ENCODE results near the gene PLEKHH2.
A peak's percentile ranks its signal among the peaks of the same experiment; 100 is the strongest.
"Not testable (repeated sequence)": the region's sequence is repeated elsewhere in the genome, so short reads cannot be mapped to it uniquely, and the experiment has no call there.

The PLEKHH2 gene

DNA sequence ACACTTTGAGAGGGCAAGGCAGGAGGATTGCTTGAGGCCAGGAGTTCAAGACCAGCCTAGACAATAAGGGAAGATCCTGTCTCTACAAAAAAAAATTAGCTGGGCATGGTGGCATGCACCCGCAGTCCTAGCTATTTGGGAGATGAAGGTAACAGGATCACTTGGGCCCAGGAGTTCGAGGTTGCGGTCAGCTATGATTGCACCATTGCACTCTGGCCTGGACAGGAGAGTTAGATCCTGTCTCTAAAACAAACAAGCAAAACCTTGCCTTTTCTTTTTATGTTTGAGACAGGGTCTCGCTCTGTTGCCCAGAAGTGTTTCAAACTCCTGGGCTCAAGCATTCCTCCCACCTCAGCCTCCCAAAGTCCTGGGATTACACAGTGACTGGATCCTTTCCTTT, 26.7 kb upstream of the PLEKHH2 start:
- Histone ChIP-seq H3K9me3 (ENCODE audit: control insufficient read depth, insufficient read depth, low read depth, low read length) (no peaks in the 10 kb centered on the region), H3K27ac (ENCODE audit: low read depth, low read length) (no peak overlapping the region), H3K4me1 (ENCODE audit: control insufficient read depth, insufficient read depth, low read length) (peaks cover 12% of the 10 kb centered on the region), H3K36me3 (ENCODE audit: control insufficient read depth, insufficient read depth, low read length) (no peaks in the 10 kb centered on the region), H3K9ac (ENCODE audit: low read length) (no peak overlapping the region), H3K27me3 (ENCODE audit: control insufficient read depth, insufficient read depth, low read length) (no peaks in the 10 kb centered on the region), H3K4me3 (ENCODE audit: low read depth, low read length) (no peak overlapping the region)

DNA sequence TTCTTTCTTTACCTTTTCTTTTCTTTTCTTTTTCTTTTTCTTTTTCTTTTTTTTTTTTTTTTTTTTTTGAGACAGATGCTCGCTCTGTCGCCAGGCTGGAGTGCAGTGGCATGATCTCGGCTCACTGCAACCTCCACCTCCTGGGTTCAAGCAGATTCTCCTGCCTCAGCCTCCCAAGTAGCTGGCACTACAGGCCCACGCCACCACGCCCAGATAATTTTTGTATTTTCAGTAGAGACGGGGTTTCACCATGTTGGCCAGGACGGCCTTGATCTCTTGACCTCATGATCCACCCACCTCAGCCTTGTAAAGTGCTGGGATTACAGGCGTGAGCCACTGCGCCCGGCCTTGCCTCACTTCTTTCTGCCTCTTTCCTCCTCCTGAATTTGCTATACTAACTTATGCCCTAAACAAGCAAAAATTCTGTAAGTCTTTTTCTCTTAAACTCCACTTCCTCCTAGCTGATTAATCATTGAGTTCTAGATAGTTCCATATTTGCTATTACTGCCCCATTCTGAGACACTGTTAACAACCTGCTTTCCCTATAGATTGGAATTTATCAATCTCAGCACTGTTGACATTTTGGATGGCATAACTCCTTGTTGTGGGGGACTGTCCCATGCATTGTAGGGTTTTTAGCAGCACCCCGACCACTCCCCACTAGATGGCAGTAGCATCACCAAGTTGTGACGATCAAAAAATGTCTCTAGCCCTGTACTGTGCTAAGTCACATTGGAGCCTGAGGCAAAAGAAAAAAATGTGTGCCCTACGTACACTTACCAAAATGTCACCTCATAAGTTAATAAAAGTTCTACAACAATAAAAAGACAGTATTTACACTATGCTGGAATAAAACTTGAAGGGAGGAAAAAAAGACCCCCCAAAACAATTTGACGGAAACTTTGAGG, 24.8 kb upstream of the PLEKHH2 start:
- Histone ChIP-seq H3K36me3 (ENCODE audit: control insufficient read depth, insufficient read depth, low read length) (no peaks in the 10 kb centered on the region), H3K27me3 (ENCODE audit: control insufficient read depth, insufficient read depth, low read length) (no peaks in the 10 kb centered on the region), H3K9me3 (ENCODE audit: control insufficient read depth, insufficient read depth, low read depth, low read length) (no peaks in the 10 kb centered on the region), H3K27ac (ENCODE audit: low read depth, low read length) (no peak overlapping the region), H3K4me3 (ENCODE audit: low read depth, low read length) (no peak overlapping the region), H3K4me1 (ENCODE audit: control insufficient read depth, insufficient read depth, low read length) (peaks cover 8% of the 10 kb centered on the region), H3K9ac (ENCODE audit: low read length) (no peak overlapping the region)

DNA sequence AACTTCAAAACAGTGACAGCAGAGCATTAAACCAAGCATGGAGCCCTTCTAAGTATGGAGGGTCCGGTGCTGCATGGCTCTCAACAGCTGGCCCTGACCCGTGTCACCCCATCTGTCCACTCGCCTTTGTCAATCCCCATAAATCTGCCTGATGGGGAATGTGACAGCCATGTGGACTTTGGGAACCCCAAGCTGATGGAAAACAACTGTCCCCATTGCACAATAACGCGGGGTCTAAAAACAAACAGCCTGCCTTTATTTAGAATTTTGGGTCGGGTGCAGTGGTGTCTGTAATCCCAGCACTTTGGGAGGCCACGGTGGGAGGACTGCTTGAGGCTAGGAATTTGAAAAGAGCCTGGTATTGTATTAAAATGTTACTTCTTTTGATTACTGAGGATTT, 24.1 kb upstream of the PLEKHH2 start:
- no peak overlapping the region for H3K9ac ChIP-seq (ENCODE audit: low read length)
- no peaks in the 10 kb centered on the region for H3K36me3 ChIP-seq (ENCODE audit: control insufficient read depth, insufficient read depth, low read length)
- H3K4me3 ChIP-seq (ENCODE audit: low read depth, low read length), result no peak overlapping the region
- no peaks in the 10 kb centered on the region for H3K9me3 ChIP-seq (ENCODE audit: control insufficient read depth, insufficient read depth, low read depth, low read length)
- no peak overlapping the region for H3K27ac ChIP-seq (ENCODE audit: low read depth, low read length)
- H3K27me3 ChIP-seq (ENCODE audit: control insufficient read depth, insufficient read depth, low read length), result no peaks in the 10 kb centered on the region
- H3K4me1 ChIP-seq (ENCODE audit: control insufficient read depth, insufficient read depth, low read length), result peaks cover 8% of the 10 kb centered on the region

DNA sequence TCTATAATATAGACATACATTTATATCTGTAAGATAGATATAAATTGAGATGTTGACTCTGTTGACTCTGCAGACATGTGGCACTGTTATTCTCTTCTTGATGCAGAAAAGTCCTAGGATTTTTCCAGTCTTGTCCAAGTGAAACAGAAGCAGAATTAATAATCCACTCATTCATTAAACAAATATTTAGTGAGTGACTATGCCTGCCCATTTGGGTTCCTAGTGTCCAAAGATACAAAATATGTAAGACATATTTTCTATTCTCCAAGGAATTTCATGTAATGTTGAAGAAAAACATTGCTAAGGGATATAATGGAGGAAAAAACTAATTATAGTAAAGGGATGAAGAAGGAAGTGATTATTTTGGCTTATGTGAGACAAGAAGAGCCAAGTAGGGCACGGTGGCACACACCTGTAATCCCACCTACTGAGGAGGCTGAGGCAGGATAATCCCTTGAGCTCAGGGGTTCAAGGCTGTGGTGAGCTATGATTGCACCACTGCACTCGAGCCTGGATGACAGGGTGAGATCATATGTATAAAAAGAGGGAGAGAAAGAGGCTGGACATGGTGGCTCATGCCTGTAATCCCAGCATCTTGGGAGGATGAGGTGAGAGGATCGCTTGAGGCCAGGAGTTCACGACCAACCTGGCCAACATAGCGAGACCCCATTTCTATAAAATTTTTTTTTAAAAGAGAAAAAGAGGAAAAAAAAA, 19.9 kb upstream of the PLEKHH2 start:
- Histone ChIP-seq H3K4me3 (ENCODE audit: low read depth, low read length) (no peak overlapping the region), H3K27ac (ENCODE audit: low read depth, low read length) (no peak overlapping the region), H3K4me1 (ENCODE audit: control insufficient read depth, insufficient read depth, low read length) (peaks cover 3% of the 10 kb centered on the region), H3K27me3 (ENCODE audit: control insufficient read depth, insufficient read depth, low read length) (no peaks in the 10 kb centered on the region), H3K9ac (ENCODE audit: low read length) (no peak overlapping the region), H3K9me3 (ENCODE audit: control insufficient read depth, insufficient read depth, low read depth, low read length) (no peaks in the 10 kb centered on the region), H3K36me3 (ENCODE audit: control insufficient read depth, insufficient read depth, low read length) (no peaks in the 10 kb centered on the region)

DNA sequence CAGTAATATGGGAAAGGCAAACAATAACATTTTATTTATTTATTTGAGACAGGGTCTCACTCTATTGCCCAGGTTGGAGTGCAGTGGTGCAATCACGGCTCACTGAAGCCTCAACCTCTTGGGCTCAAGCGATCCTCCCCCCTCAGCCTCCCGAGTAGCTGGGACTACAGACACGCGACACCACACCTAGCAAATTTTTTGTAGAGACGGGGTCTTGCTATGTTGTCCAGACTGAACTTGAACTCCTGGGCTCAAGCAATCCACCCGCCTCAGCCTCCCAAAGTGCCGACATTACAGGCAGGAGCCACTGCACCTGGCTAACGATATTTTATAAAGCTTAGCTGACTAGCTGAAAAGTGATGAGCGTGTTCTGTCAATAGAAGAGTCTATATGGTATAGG, 17.5 kb upstream of the PLEKHH2 start:
- H3K9ac ChIP-seq (ENCODE audit: low read length), result no peak overlapping the region
- no peak overlapping the region for H3K27ac ChIP-seq (ENCODE audit: low read depth, low read length)
- H3K4me1 ChIP-seq (ENCODE audit: control insufficient read depth, insufficient read depth, low read length), result no peaks in the 10 kb centered on the region
- H3K9me3 ChIP-seq (ENCODE audit: control insufficient read depth, insufficient read depth, low read depth, low read length), result no peaks in the 10 kb centered on the region
- no peaks in the 10 kb centered on the region for H3K27me3 ChIP-seq (ENCODE audit: control insufficient read depth, insufficient read depth, low read length)
- no peak overlapping the region for H3K4me3 ChIP-seq (ENCODE audit: low read depth, low read length)
- no peaks in the 10 kb centered on the region for H3K36me3 ChIP-seq (ENCODE audit: control insufficient read depth, insufficient read depth, low read length)

DNA sequence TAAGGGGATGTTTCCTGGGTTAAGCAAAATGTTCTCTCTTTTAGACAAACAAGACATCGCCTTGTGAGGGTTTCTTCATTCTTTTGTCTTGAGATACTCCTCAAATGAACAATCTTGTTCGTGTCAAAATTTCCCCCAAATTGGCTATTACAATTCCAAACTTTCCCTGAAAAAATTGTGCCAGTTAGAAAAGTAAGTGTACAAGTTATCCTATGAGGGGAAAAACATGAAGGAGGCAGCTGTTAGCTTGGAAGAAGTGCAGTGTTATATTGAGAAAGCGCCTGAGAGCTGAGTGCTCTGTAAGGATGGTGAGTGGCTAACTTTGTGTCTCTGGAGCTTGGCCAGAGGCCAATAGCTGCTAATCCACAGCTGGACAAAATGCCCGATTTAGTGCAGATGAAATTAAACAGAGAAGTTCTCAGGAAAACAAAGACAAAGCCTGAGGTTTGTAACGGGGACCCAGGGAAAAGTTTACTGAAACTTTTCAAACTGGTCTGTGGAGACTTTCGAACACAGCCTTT, 14.1 kb upstream of the PLEKHH2 start:
- Histone ChIP-seq H3K4me1 (ENCODE audit: control insufficient read depth, insufficient read depth, low read length) (no peaks in the 10 kb centered on the region), H3K4me3 (ENCODE audit: low read depth, low read length) (no peak overlapping the region), H3K9me3 (ENCODE audit: control insufficient read depth, insufficient read depth, low read depth, low read length) (no peaks in the 10 kb centered on the region), H3K9ac (ENCODE audit: low read length) (no peak overlapping the region), H3K27me3 (ENCODE audit: control insufficient read depth, insufficient read depth, low read length) (no peaks in the 10 kb centered on the region), H3K27ac (ENCODE audit: low read depth, low read length) (no peak overlapping the region), H3K36me3 (ENCODE audit: control insufficient read depth, insufficient read depth, low read length) (no peaks in the 10 kb centered on the region)

DNA sequence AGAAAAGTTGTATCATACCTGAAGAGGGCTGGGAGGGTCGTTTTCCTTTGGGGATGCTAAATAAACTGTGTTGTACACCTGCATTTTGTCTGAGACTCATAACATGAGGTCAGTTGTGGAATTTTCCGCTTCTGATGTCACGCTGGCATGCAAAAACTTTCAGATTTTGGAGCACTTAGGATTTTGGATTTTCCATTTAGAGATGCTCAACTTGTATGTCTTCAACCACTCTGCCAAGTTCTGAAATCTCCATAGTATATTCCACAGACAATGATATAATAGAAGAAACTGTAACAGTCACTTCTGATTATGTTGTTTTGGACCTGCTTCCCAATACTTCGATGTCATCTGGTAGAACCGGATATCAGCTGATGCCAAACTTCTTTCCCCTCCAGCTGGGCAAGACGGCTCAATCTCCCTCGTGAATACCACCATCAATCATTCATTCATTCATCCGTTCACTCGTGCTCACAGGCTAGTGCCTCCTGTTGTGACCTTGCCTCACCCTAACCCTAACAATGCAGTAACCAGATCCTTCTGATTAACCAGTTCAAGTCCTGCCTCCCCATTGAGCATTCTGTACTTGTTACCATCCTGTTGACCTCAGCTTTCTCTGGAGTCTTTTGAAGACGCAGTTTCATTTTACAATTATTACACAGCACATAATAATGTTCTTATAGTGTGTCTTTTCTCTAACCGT, 5.3 kb upstream of the PLEKHH2 start:
- no peaks in the 10 kb centered on the region for H3K4me1 ChIP-seq (ENCODE audit: control insufficient read depth, insufficient read depth, low read length)
- no peak overlapping the region for H3K4me3 ChIP-seq (ENCODE audit: low read depth, low read length)
- no peaks in the 10 kb centered on the region for H3K9me3 ChIP-seq (ENCODE audit: control insufficient read depth, insufficient read depth, low read depth, low read length)
- peaks cover 2% of the 10 kb centered on the region for H3K27me3 ChIP-seq (ENCODE audit: control insufficient read depth, insufficient read depth, low read length)
- H3K36me3 ChIP-seq (ENCODE audit: control insufficient read depth, insufficient read depth, low read length), result no peaks in the 10 kb centered on the region
- H3K27ac ChIP-seq (ENCODE audit: low read depth, low read length), result no peak overlapping the region
- H3K9ac ChIP-seq (ENCODE audit: low read length), result no peak overlapping the region

DNA sequence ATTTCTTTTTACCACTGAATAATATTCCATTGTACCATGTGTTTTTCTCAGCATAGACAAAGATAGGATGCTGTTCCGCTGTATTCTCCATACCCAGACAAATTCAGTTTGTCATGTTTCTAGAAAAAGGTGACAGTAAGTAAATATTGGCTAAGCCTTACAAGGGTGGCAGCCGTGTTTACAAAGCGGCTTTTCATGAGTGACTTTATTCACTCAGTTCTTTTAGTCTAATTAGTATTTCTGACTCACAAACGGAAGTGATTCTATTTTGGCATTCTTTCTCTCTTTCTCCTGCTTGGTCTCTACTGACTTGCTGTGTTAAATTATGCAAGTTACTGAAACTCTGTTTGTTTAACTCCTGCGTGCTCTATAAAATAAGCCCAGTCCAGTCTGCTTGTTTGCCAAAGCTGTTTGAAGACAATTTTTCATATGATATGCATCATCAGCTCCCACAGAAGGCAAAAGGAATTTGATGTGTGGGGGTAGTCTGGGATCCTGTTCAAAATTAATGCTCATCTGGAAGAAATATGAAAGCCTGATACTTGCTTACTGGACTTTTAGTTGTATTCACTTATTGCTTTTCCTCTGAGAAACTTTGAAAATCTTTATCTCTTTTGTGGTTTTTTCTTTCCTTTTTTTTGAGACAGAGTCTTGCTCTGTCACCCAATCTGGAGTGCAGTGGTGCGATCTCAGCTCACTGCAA, 2.3 kb upstream of the PLEKHH2 start:
- peaks cover 17% of the 10 kb centered on the region for H3K27me3 ChIP-seq (ENCODE audit: control insufficient read depth, insufficient read depth, low read length)
- H3K27ac ChIP-seq (ENCODE audit: low read depth, low read length), result no peak overlapping the region
- H3K9me3 ChIP-seq (ENCODE audit: control insufficient read depth, insufficient read depth, low read depth, low read length), result peaks cover 3% of the 10 kb centered on the region
- H3K9ac ChIP-seq (ENCODE audit: low read length), result no peak overlapping the region
- H3K4me1 ChIP-seq (ENCODE audit: control insufficient read depth, insufficient read depth, low read length), result peaks cover 4% of the 10 kb centered on the region; the same call in 1 of the 2 replicates
- H3K36me3 ChIP-seq (ENCODE audit: control insufficient read depth, insufficient read depth, low read length), result no peaks in the 10 kb centered on the region
- H3K4me3 ChIP-seq (ENCODE audit: low read depth, low read length), result no peak overlapping the region

DNA sequence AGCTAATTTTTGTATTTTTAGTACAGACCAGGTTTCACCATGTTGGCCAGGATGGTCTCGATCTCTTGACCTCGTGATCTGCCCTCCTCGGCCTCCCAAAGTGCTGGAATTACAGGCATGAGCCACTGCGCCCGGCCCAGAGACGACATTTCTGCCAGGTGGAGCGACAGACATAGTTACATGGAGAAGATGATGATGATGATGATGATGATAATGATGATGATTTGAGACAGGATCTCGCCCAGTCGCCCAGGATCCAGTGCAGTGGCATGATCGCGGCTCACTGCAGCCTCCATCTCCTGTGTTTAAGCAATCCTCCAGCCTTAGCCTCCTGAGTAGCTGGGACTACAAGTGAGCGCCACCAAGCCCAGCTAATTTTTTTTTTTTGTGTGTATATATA, 907 bp upstream of the PLEKHH2 start:
- H3K9ac ChIP-seq (ENCODE audit: low read length); H3K36me3 ChIP-seq (ENCODE audit: control insufficient read depth, insufficient read depth, low read length); H3K4me3 ChIP-seq (ENCODE audit: low read depth, low read length); H3K27ac ChIP-seq (ENCODE audit: low read depth, low read length); H3K4me1 ChIP-seq (ENCODE audit: control insufficient read depth, insufficient read depth, low read length); H3K9me3 ChIP-seq (ENCODE audit: control insufficient read depth, insufficient read depth, low read depth, low read length): not testable (repeated sequence)
- peaks cover 17% of the 10 kb centered on the region for H3K27me3 ChIP-seq (ENCODE audit: control insufficient read depth, insufficient read depth, low read length)

DNA sequence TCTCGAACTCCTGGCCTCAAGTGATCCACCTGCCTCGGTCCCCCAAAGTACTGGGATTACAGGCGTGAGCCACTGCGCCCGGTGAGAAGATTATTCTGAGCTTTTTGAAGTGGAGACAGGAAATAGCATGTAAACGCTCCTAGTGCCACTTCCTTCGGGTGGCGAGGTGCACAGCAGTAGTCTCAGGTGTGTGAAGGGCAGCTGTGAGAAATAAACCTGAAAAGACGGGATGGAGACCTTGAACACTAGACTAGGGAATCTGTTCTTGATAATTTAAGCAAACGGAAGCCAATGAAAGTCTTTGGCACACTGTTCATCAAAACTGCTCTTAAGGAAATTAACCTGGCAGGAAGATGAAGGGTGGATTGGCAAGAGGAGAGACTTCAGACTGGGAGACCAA, 439 bp upstream of the PLEKHH2 start:
- Histone ChIP-seq H3K27ac (ENCODE audit: low read depth, low read length) (no peak overlapping the region), H3K4me3 (ENCODE audit: low read depth, low read length) (peak overlapping the region; percentile 81), H3K4me1 (ENCODE audit: control insufficient read depth, insufficient read depth, low read length) (peaks cover 4% of the 10 kb centered on the region; the same call in 1 of the 2 replicates), H3K9me3 (ENCODE audit: control insufficient read depth, insufficient read depth, low read depth, low read length) (peaks cover 3% of the 10 kb centered on the region), H3K9ac (ENCODE audit: low read length) (no peak overlapping the region), H3K36me3 (ENCODE audit: control insufficient read depth, insufficient read depth, low read length) (no peaks in the 10 kb centered on the region), H3K27me3 (ENCODE audit: control insufficient read depth, insufficient read depth, low read length) (peaks cover 17% of the 10 kb centered on the region)

Data from HUES6 (cell line).